SK-N-MC (cell line): ENCODE data around the gene DLEC1.

Experiments
- EZH2 ChIP-seq: fragments of 200-600 bp; sonication (generic); IDR thresholded peaks from one replicate; pipeline ENCODE4 v1.6.1; 2017; ENCODE audit warnings: antibody characterized with exemption
- FOXP2 ChIP-seq: optimal IDR thresholded peaks from 2 replicates; pipeline ENCODE3; 2011; ENCODE audit warnings: mild to moderate bottlenecking, moderate library complexity; ENCODE audit not compliant: insufficient read depth; ENCODE audit errors: extremely low read length, control extremely low read depth
- POLR2AphosphoS5 ChIP-seq: IDR thresholded peaks from 2 replicates; pipeline ENCODE4 v1.6.1; 2012; ENCODE audit warnings: mild to moderate bottlenecking, low read depth, low read length, borderline replicate concordance

GRCh38 chr3:38114875-38115644 is 76.1 kb downstream of the DLEC1 start:
- TF ChIP-seq POLR2AphosphoS5 (no peak), EZH2 (no peak), FOXP2 (no peak)
